ENCODE measurements around the gene DISP2. TPM values are rescaled to one million over a fixed set of nuclear protein-coding genes. Genes with fewer than 3 reads are reported as not detected.

The DISP2 gene
- total RNA-seq, 1 experiment from 2014 or later, result 0.87 TPM

DNA sequence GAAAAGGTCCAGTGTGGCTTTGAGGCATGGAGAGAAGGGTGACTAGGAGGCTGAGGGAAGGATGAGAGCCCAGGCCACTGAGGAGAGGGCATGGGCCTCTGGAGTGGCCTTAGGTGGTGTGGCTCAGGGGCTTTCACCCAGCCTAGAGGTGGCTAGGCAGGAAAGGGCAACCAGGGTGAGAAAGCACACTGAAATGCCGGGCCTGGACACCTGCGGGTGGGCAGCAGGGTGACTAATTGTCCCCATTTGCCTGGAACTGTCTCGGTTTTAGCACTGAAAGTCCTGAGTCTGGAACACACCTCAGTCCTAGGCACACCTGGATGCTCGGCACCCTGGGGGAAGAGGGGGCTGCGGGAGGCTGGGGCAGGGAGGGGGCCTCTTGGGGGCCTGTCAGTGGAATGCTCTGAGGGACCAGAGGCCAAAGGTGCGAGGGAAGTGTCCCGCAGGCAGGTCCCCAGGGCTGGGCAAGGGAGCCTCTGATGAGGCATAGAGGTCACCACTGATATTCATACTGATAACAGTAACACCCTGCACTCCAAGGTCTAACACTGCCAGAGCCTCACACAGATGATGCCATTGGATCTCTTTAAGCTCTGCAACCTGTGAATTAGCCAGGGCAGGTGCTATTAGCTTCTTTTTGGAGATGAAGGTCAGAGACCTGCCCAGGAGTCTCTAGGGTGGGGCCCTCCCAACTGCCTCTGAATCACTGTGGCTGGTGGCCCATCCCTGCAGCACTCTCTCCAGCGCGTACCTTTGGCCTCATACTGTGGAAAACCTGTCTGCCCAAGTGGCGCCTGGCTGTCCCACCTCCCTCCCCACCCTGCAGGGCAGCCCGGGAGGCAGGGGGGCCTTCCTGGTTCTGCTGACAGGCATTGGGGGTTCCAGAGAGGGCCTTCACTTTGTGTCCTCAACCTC, 10.2 kb upstream of the DISP2 start:
- intact Hi-C loops (cut with micrococcal nuclease), result loop anchor here (10.0 kb wide), 1 partner anchor 157 kb away; no protein-coding TSS in a partner anchor
- DNase-seq, result peak; percentile 77

DNA sequence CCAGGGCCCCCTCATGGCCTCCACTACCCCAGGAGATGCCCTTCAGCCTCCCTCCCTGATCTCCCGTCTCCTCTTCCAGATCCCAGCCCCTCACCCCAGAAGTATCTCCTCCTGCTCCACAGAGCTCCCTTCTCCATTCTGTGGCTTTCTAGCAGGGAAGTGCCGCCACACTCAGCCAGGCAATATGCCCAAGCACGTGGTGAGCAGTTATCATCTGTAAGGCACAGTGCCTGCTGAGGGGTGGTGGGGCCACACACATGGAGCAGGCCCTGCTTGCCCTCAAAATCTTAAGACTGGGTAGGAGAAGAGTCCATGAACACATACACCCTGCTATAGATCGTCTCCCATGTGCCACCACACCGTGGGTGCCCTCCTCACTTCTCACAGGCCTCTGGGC, 9.5 kb upstream of the DISP2 start:
- H3K9me2 ChIP-seq (replicated peaks; ENCODE audit: low read length), result no peaks in the 10 kb centered on the region
- H3K36me3 ChIP-seq (ENCODE audit: low read depth, low read length), result no peaks in the 10 kb centered on the region
- peak overlapping the region; percentile 37 for H3K4me2 ChIP-seq (ENCODE audit: low read length)
- no peak overlapping the region for H3K9ac ChIP-seq (ENCODE audit: low read length)
- BruUV-seq (replicated peaks), result no TSS peak
- H4K20me1 ChIP-seq (ENCODE audit: low read length), result no peaks in the 10 kb centered on the region
- peaks cover 47% of the 10 kb centered on the region for H3K4me1 ChIP-seq (ENCODE audit: insufficient read depth, low read length)
- no peaks in the 10 kb centered on the region for H3K27me3 ChIP-seq (ENCODE audit: low read length)
- no peaks in the 10 kb centered on the region for H3K9me3 ChIP-seq (ENCODE audit: low read length)
- DNase-seq, result no peak
- ATAC-seq, result no peak
- intact Hi-C loops (cut with micrococcal nuclease), result loop anchor here (10.0 kb wide), 1 partner anchor 156 kb away; no protein-coding TSS in a partner anchor
- no peaks in the 10 kb centered on the region for H3K79me2 ChIP-seq (ENCODE audit: low read length)
- peak overlapping the region; percentile 51 for H3K27ac ChIP-seq (ENCODE audit: low read length)
- H3F3A ChIP-seq (ENCODE audit: low read length, unreplicated experiment), result no peaks in the 10 kb centered on the region
- ChIA-PET CTCF (no interaction called here), POLR2A (ENCODE audit: unreplicated experiment) (interaction anchor here (0.6 kb wide), 2 partner anchors 22 to 29 kb away, joined by 3 to 4 read pairs; no protein-coding TSS in a partner anchor)
- H2AFZ ChIP-seq (ENCODE audit: low read length), result no peak overlapping the region; the same call in 1 of the 2 replicates
- TF ChIP-seq, protein P1, sequence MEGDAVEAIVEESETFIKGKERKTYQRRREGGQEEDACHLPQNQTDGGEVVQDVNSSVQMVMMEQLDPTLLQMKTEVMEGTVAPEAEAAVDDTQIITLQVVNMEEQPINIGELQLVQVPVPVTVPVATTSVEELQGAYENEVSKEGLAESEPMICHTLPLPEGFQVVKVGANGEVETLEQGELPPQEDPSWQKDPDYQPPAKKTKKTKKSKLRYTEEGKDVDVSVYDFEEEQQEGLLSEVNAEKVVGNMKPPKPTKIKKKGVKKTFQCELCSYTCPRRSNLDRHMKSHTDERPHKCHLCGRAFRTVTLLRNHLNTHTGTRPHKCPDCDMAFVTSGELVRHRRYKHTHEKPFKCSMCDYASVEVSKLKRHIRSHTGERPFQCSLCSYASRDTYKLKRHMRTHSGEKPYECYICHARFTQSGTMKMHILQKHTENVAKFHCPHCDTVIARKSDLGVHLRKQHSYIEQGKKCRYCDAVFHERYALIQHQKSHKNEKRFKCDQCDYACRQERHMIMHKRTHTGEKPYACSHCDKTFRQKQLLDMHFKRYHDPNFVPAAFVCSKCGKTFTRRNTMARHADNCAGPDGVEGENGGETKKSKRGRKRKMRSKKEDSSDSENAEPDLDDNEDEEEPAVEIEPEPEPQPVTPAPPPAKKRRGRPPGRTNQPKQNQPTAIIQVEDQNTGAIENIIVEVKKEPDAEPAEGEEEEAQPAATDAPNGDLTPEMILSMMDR (conservative IDR thresholded peaks at IDR 0.05; ENCODE audit: low read depth, low read length), result no peak
- no peak for TF ChIP-seq EZH2 (IDR thresholded peaks at IDR 0.05; ENCODE audit: low read length, unreplicated experiment)
- TF ChIP-seq EZH2phosphoT487 (IDR thresholded peaks at IDR 0.05; ENCODE audit: borderline replicate concordance, low read length), result no peak
- no peak overlapping the region for H3K4me3 ChIP-seq (ENCODE audit: low read length)

More for the DNA sequence above, 10.2 kb upstream of the DISP2 start:
- CTCF ChIA-PET, result no interaction called here
- POLR2A ChIA-PET (ENCODE audit: unreplicated experiment), result interaction anchor here (0.6 kb wide), 2 partner anchors 21 to 29 kb away, joined by 3 to 4 read pairs; no protein-coding TSS in a partner anchor
- peaks cover 5% of the 10 kb centered on the region for H3F3A ChIP-seq (ENCODE audit: low read length, unreplicated experiment)
- H4K20me1 ChIP-seq (ENCODE audit: low read length), result no peaks in the 10 kb centered on the region
- H3K4me1 ChIP-seq (ENCODE audit: insufficient read depth, low read length), result peaks cover 53% of the 10 kb centered on the region
- no TSS peak for BruUV-seq (replicated peaks)
- no peak overlapping the region for H3K4me3 ChIP-seq (ENCODE audit: low read length)
- no peaks in the 10 kb centered on the region for H3K36me3 ChIP-seq (ENCODE audit: low read depth, low read length)
- no peaks in the 10 kb centered on the region for H3K9me2 ChIP-seq (replicated peaks; ENCODE audit: low read length)
- TF ChIP-seq EZH2 (IDR thresholded peaks at IDR 0.05; ENCODE audit: low read length, unreplicated experiment), result no peak
- no peak for TF ChIP-seq EZH2phosphoT487 (IDR thresholded peaks at IDR 0.05; ENCODE audit: borderline replicate concordance, low read length)
- TF ChIP-seq, protein P1 (conservative IDR thresholded peaks at IDR 0.05; ENCODE audit: low read depth, low read length), result no peak
- H2AFZ ChIP-seq (ENCODE audit: low read length), result no peak overlapping the region; the same call in 1 of the 2 replicates
- H3K9me3 ChIP-seq (ENCODE audit: low read length), result no peaks in the 10 kb centered on the region
- ATAC-seq, result peak; percentile 7; the same call in 1 of the 2 replicates
- peak overlapping the region; percentile 37 for H3K4me2 ChIP-seq (ENCODE audit: low read length)
- peak overlapping the region; percentile 51 for H3K27ac ChIP-seq (ENCODE audit: low read length)
- 0 out of 2 replicates have a peak overlapping the region, but pooled peaks have one; percentile 13 for H3K9ac ChIP-seq (ENCODE audit: low read length)
- H3K79me2 ChIP-seq (ENCODE audit: low read length), result no peaks in the 10 kb centered on the region
- H3K27me3 ChIP-seq (ENCODE audit: low read length), result no peaks in the 10 kb centered on the region
